Brain microvascular endothelial cell (primary cell): ENCODE results near the gene FAM219A.
A peak's percentile ranks its signal among the peaks of the same experiment; 100 is the strongest.

Experiments used
- DNase-seq: peaks from one replicate; pipeline ENCODE4 v3.0.0-alpha.2; 2020
- H3K27ac ChIP-seq: fragments of 250-450 bp; sonication (Bioruptor Pico); 2 replicates; pipeline ENCODE4 v1.5.1; 2020; ENCODE audit warnings: mild to moderate bottlenecking, moderate library complexity
- H3K27me3 ChIP-seq: fragments of 250-450 bp; sonication (Bioruptor Pico); replicated peaks from 2 replicates; pipeline ENCODE4 v1.5.1; 2020; ENCODE audit warnings: mild to moderate bottlenecking
- H3K36me3 ChIP-seq: fragments of 250-450 bp; sonication (Bioruptor Pico); replicated peaks from 2 replicates; pipeline ENCODE4 v1.5.1; 2020; ENCODE audit warnings: mild to moderate bottlenecking
- H3K4me3 ChIP-seq: 2 replicates; pipeline ENCODE4 v1.5.1; 2011; ENCODE audit warnings: low read depth, mild to moderate bottlenecking, control low read depth, low read length, moderate library complexity
- in situ Hi-C: cut with HindIII; loops from 2 replicates; pipeline ENCODE4 v1.10.0; 2017; ENCODE audit warnings: low sequenced_read_pairs, low pct_ligation_motif_present
- TF ChIP-seq, protein P1 (sequence below): IDR thresholded peaks from 2 replicates; pipeline ENCODE4 v1.5.1; 2011; ENCODE audit warnings: low read depth, mild to moderate bottlenecking, moderate library complexity, low read length, control low read depth, inconsistent platforms; ENCODE audit errors: missing control alignments

The FAM219A gene

DNA sequence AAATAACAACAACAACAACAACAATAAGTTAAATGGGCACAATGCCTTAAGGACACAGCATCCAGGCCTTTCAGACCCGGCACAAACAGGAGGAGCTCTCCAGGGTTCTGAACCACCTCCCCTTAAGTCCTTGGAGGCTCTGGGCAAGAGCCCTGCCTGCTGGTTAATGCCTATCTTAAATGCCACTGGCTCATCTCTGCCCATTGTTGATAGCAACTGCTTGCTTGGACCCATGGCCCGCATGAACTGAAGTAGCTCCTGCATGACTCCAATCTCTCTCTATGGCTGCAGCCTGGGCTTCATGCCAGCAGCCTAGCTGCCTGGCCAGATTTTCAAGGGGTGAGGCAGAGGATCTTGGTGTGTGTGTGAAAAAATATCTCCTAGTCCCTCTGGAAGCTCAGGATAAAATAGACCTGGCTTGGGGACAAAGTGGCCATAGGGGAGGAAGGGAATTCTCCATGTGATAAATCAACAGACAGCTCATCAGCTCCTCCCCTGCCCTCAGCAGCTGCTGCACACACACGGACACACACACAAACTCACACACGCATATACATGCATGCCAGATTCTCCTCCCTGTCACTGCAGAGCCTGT, 27.4 kb downstream of the FAM219A start:
- H3K4me3 ChIP-seq: no peak overlapping the region
- no peaks in the 10 kb centered on the region for H3K27me3 ChIP-seq
- DNase-seq: peak; percentile 61
- no peak overlapping the region for H3K27ac ChIP-seq
- TF ChIP-seq, protein P1, sequence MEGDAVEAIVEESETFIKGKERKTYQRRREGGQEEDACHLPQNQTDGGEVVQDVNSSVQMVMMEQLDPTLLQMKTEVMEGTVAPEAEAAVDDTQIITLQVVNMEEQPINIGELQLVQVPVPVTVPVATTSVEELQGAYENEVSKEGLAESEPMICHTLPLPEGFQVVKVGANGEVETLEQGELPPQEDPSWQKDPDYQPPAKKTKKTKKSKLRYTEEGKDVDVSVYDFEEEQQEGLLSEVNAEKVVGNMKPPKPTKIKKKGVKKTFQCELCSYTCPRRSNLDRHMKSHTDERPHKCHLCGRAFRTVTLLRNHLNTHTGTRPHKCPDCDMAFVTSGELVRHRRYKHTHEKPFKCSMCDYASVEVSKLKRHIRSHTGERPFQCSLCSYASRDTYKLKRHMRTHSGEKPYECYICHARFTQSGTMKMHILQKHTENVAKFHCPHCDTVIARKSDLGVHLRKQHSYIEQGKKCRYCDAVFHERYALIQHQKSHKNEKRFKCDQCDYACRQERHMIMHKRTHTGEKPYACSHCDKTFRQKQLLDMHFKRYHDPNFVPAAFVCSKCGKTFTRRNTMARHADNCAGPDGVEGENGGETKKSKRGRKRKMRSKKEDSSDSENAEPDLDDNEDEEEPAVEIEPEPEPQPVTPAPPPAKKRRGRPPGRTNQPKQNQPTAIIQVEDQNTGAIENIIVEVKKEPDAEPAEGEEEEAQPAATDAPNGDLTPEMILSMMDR: no peak
- H3K36me3 ChIP-seq: no peaks in the 10 kb centered on the region
- in situ Hi-C loops: no loop called here

DNA sequence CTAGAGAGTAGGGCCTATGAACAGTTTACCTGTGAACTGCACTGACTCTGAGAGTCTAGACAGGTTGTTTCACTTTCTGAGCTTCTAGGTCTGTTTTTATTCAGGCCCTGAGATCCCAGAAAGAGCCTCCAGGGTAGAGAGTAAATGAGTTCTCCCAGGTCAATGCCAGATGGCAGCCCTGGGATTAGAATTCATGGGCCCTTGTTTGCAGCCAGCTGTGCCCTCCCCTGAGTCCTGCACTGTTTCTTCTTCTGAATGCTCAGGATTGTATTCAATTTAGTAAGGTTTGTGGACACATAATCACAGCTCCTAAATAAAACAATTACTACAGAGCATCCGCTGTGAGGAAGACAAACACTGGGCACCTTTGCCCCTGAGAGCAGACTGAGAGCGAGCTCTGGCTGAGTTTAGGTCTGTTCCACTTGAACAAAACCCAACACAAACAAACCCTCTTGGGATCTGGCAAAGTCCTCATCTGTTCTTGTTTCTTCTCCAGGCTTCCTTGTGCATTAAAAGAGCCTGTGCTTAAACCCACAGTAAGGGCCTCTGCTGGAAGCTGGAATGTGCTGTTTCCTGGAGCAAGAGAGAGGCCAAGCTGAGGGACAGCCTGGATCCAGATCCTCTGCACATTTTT, 29.9 kb downstream of the FAM219A start:
- Histone ChIP-seq H3K27ac (no peak overlapping the region), H3K36me3 (no peaks in the 10 kb centered on the region), H3K27me3 (no peaks in the 10 kb centered on the region), H3K4me3 (no peak overlapping the region)
- in situ Hi-C loops: no loop called here
- DNase-seq: no peak
- TF ChIP-seq, protein P1: no peak

DNA sequence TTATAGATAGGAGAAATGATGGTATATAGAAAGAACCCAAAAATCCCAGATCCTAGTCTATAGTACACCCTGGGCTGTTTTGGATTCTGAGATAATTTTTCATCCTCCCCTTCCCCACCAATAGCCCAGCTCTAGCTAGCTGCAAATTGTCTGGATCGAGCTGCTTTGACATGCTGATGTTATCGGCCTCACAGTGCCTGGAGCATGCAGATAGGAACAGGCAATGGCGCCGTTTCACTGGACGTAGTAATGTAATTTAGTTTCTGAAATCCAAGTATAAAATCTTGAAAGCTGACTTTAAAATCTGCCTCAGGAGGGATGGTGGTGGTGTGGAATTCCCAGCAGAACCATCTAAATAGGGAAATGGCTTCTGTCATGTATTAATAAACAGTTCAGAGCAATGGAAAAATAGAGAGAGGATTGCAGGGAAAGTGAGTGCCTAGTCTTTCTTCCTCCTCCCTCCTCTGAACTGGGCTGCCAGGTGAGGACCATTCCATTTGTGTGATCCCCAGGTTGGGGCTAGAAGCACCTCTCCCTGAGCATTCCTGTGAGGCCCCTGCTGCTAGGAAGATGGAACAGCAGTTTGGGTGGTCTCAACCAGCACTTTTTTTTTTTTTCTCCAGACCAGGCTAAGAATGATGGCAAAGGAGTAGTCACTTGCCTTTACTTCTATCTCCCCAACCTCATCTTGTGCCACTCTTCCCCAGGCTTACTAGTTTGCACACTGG, 31.9 kb downstream of the FAM219A start:
- no peaks in the 10 kb centered on the region for H3K36me3 ChIP-seq
- DNase-seq: no peak
- no peak overlapping the region for H3K4me3 ChIP-seq
- H3K27ac ChIP-seq: no peak overlapping the region
- in situ Hi-C loops: no loop called here
- TF ChIP-seq, protein P1: peak; percentile 5
- no peaks in the 10 kb centered on the region for H3K27me3 ChIP-seq

GRCh38 chr9:34419716-34420504, 38.5 kb downstream of the FAM219A start:
- H3K4me3 ChIP-seq: no peak overlapping the region
- TF ChIP-seq, protein P1: no peak
- no peak overlapping the region for H3K27ac ChIP-seq
- H3K27me3 ChIP-seq: no peaks in the 10 kb centered on the region
- no peaks in the 10 kb centered on the region for H3K36me3 ChIP-seq
- in situ Hi-C loops: no loop called here
- DNase-seq: no peak

GRCh38 chr9:34417734-34418133, 40.6 kb downstream of the FAM219A start:
- TF ChIP-seq, protein P1: no peak

More at GRCh38 chr9:34417734-34418133, 40.6 kb downstream of the FAM219A start:
- no peaks in the 10 kb centered on the region for H3K27me3 ChIP-seq
- no peak overlapping the region for H3K4me3 ChIP-seq
- in situ Hi-C loops: no loop called here
- H3K27ac ChIP-seq: no peak overlapping the region
- no peaks in the 10 kb centered on the region for H3K36me3 ChIP-seq
- DNase-seq: no peak
